Thyroid gland (tissue), 4 donors: Measurements from ENCODE around the gene PARD3.

Source experiments
- CTCF ChIP-seq, 6 experiments: fragments of 200-600 bp in 3 of 6; fragments of 450-650 bp in 3 of 6; sonication (generic) in 3 of 6; IDR thresholded peaks; one replicate each; pipeline ENCODE4 v1.5.1; 2016 to 2019; ENCODE audit warnings: antibody characterized with exemption in 6 of 6, mild to moderate bottlenecking in 2 of 6, inconsistent platforms in 1 of 6, moderate library complexity in 1 of 6
- POLR2A ChIP-seq, 2 donors: fragments of 450-650 bp; IDR thresholded peaks; one replicate each; pipeline ENCODE4 v1.6.1; 2017; ENCODE audit warnings: antibody characterized with exemption in 2 of 2, mild to moderate bottlenecking in 2 of 2, moderate library complexity in 1 of 2

GRCh38 chr10:34343764-34344163 lies 471.3 kb downstream of the PARD3 start:
- no peak for TF ChIP-seq CTCF (IDR thresholded peaks at IDR 0.05)
- TF ChIP-seq POLR2A (IDR thresholded peaks at IDR 0.05) = no peak
